ENCODE results near the gene GBA3. TPM values are rescaled to one million over a fixed set of nuclear protein-coding genes. Genes with fewer than 3 reads are reported as not detected.

Gene GBA3
- total RNA-seq, 1 donor from 2014 or later: not detected

GRCh38 chr4:22653752-22654151 is 39.0 kb upstream of the GBA3 start:
- DNase-seq (ENCODE audit: low spot score): no peak
- TF ChIP-seq CTCF (IDR thresholded peaks at IDR 0.05): no peak
- no peaks in the 10 kb centered on the region for H3K36me3 Mint-ChIP-seq (ENCODE audit: low read depth)
- no peaks in the 10 kb centered on the region for H3K27me3 Mint-ChIP-seq (ENCODE audit: low read depth)
- no peaks in the 10 kb centered on the region for H3K9me3 Mint-ChIP-seq (ENCODE audit: low read depth)
- no peak overlapping the region for H3K4me3 Mint-ChIP-seq (ENCODE audit: unreplicated experiment)
- H3K4me1 Mint-ChIP-seq (ENCODE audit: low read depth): no peaks in the 10 kb centered on the region
- no peak overlapping the region for H3K27ac Mint-ChIP-seq (ENCODE audit: unreplicated experiment)

- DNase-seq (ENCODE audit: low spot score): no peak
- Mint-ChIP-seq H3K36me3 (ENCODE audit: low read depth) (no peaks in the 10 kb centered on the region), H3K9me3 (ENCODE audit: low read depth) (peaks cover 3% of the 10 kb centered on the region), H3K27me3 (ENCODE audit: low read depth) (no peaks in the 10 kb centered on the region), H3K4me3 (ENCODE audit: unreplicated experiment) (no peak overlapping the region), H3K4me1 (ENCODE audit: low read depth) (peaks cover 4% of the 10 kb centered on the region), H3K27ac (ENCODE audit: unreplicated experiment) (no peak overlapping the region)
- TF ChIP-seq CTCF (IDR thresholded peaks at IDR 0.05): no peak
Measured at GRCh38 chr4:22661443-22661842, 31.3 kb upstream of the GBA3 start.

- DNase-seq (ENCODE audit: low spot score): no peak
- H3K9me3 Mint-ChIP-seq (ENCODE audit: low read depth): no peaks in the 10 kb centered on the region
- H3K27me3 Mint-ChIP-seq (ENCODE audit: low read depth): no peaks in the 10 kb centered on the region
- H3K4me3 Mint-ChIP-seq (ENCODE audit: unreplicated experiment): no peak overlapping the region
- no peaks in the 10 kb centered on the region for H3K36me3 Mint-ChIP-seq (ENCODE audit: low read depth)
- peak; percentile 54 for TF ChIP-seq CTCF (IDR thresholded peaks at IDR 0.05)
- peaks cover 58% of the 10 kb centered on the region for H3K4me1 Mint-ChIP-seq (ENCODE audit: low read depth)
- peak overlapping the region; percentile 88 for H3K27ac Mint-ChIP-seq (ENCODE audit: unreplicated experiment)
Measured at GRCh38 chr4:22667332-22667940, 25.3 kb upstream of the GBA3 start.

- Mint-ChIP-seq H3K4me1 (ENCODE audit: low read depth) (peaks cover 58% of the 10 kb centered on the region), H3K27ac (ENCODE audit: unreplicated experiment) (peak overlapping the region; percentile 88), H3K4me3 (ENCODE audit: unreplicated experiment) (peak overlapping the region; percentile 33), H3K27me3 (ENCODE audit: low read depth) (no peaks in the 10 kb centered on the region), H3K9me3 (ENCODE audit: low read depth) (no peaks in the 10 kb centered on the region), H3K36me3 (ENCODE audit: low read depth) (no peaks in the 10 kb centered on the region)
- DNase-seq (ENCODE audit: low spot score): no peak
- TF ChIP-seq CTCF (IDR thresholded peaks at IDR 0.05): no peak
Measured at GRCh38 chr4:22668301-22668700, 24.4 kb upstream of the GBA3 start.

GRCh38 chr4:22668702-22669101 is 24.0 kb upstream of the GBA3 start:
- no peaks in the 10 kb centered on the region for H3K27me3 Mint-ChIP-seq (ENCODE audit: low read depth)
- H3K36me3 Mint-ChIP-seq (ENCODE audit: low read depth): no peaks in the 10 kb centered on the region
- no peak for DNase-seq (ENCODE audit: low spot score)
- no peaks in the 10 kb centered on the region for H3K9me3 Mint-ChIP-seq (ENCODE audit: low read depth)
- TF ChIP-seq CTCF (IDR thresholded peaks at IDR 0.05): no peak
- H3K4me1 Mint-ChIP-seq (ENCODE audit: low read depth): peaks cover 58% of the 10 kb centered on the region
- H3K27ac Mint-ChIP-seq (ENCODE audit: unreplicated experiment): peak overlapping the region; percentile 88
- H3K4me3 Mint-ChIP-seq (ENCODE audit: unreplicated experiment): peak overlapping the region; percentile 33
